Epidermal melanocyte (primary cell): ENCODE data around the gene KRTAP12-3.
"Not testable (repeated sequence)": the region's sequence is repeated elsewhere in the genome, so short reads cannot be mapped to it uniquely, and the experiment has no call there.

Experiments used
- DNase-seq: peaks from one replicate; pipeline ENCODE4 v3.0.0; 2011; ENCODE audit warnings: low spot score; ENCODE audit not compliant: insufficient read length

KRTAP12-3 gene

GRCh38 chr21:44627181-44627822 lies 30.4 kb upstream of the KRTAP12-3 start:
- not testable (repeated sequence) for DNase-seq

GRCh38 chr21:44627831-44628233 lies 29.9 kb upstream of the KRTAP12-3 start:
- DNase-seq, result not testable (repeated sequence)

- no peak for DNase-seq
Observed at GRCh38 chr21:44628707-44629391, 28.9 kb upstream of the KRTAP12-3 start.

- DNase-seq, result no peak
Observed at GRCh38 chr21:44630440-44630839, 27.3 kb upstream of the KRTAP12-3 start.

DNA sequence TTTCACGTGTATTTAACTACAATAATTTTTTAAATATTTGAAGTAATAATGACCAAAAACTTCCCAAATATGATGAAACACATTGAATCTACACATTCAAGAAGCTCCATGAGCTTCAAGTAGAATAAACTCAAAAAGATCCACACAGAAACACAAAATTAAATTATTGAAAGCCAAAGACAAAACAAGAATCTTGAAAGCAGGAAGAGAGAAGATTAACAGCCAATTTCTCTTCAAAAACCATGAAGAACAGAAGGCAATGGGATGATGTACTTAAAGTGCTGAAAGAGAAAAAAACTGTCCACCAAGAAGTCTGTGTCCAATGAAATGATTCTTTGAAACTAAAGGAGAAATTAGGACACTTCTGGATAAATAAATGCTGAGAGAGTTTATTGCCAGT lies 25.7 kb upstream of the KRTAP12-3 start:
- no peak for DNase-seq

DNA sequence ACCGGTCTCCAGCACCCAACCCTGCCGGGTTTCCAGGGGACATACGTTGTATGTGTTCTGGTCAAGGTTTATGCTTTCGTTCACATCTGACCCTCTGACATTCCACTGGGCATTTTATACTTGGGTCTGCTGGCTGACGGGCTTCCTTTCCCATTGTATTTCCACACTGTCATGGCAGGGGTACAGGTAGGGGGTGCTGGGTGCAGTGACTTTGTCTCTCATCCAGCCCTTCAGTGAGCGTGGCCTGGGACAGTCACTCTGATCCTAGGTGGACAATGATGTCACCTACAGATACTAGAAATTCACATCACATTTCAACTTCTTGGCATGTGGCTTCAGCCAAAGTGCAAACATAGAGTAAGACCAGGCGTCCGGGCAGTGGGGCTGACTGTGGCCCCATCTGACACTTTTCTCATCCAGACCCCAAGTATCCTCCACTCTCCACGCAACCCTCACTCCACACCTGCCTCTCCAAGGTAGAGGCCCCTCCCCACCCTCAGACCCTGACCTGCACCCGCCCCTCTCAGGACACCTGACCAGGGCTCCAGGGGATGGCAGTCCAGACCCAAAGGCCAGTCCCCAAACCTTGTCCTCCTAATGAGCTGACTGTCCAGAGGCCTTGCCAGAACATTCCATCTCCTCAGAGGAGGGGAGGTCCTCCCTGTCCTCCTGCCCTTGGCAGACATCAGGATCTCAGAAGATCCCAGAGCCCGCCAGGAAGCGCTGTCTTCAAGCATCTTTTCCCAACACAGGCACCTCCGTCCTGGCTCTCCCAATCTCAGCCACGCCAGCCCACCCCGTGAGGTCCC lies 21.3 kb upstream of the KRTAP12-3 start:
- DNase-seq, result no peak

GRCh38 chr21:44637018-44637850 lies 20.5 kb upstream of the KRTAP12-3 start, which contains the start of gene KRTAP10-10:
KRTAP10-10 (plus strand) TSS chr21:44637356; CDS start chr21:44637418, 62 bp downstream.
- DNase-seq, result no peak

GRCh38 chr21:44637851-44638348 lies 19.8 kb upstream of the KRTAP12-3 start:
- not testable (repeated sequence) for DNase-seq

DNA sequence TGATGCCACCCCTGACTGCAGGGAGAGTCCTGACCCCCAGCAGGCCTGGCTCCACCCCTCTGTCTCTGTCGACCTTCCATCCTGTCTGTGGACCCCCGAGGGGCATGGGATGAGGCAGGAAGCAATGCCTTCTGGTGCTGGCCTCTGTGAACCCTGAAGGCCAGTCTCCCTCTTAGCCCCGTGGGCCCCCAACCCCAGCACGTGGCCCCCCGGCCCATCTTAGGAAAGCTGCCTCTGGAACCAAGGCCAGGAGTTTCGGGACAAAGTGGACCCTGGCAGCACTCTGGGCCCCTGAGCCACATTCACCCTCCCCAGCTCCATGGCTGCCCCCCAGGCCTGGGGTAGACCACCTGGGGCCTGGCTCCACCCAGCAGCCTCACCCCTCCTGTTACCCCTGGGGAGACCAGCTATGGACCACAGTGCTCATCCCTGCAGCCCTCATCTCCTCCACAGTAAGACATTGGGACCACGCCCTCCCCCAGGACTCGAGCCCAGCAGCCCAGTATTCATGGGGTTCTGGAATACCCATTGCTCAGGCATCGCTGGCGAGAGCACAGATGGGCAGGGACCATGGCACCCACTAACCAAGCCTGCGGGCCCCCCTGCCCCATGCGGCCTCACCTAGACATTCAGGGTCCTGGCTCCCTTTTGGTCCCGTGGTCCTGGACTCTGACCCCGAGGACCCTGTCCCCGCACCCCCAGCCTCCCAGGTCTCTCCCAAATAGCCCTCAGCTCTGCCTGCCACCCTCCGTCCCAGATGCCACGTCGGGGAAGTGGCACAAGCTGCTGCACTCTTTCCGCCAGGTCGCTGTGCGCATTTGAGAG lies 19.0 kb upstream of the KRTAP12-3 start:
- not testable (repeated sequence) for DNase-seq

DNA sequence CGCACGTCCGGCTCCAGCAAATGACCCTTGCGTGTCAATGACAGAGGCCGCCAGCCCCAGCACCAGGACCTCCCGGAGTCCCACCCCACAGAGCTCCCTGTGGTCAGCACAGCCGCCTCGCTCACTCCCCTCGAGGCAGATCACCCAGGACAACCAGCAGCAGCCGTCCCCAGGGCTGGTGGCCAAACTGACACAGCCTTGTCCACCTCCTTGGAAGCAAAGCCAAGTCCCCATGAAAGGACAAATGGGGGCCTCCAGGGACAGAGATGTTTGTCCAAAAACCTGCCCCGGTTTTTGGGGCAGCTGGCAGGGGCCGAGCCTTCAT lies 18.4 kb upstream of the KRTAP12-3 start:
- no peak for DNase-seq

- no peak for DNase-seq
Observed at GRCh38 chr21:44640761-44641160, 17.0 kb upstream of the KRTAP12-3 start.

GRCh38 chr21:44643741-44644310 lies 13.9 kb upstream of the KRTAP12-3 start:
- no peak for DNase-seq

GRCh38 chr21:44644878-44645277 lies 12.9 kb upstream of the KRTAP12-3 start:
- DNase-seq, result no peak

GRCh38 chr21:44646366-44647221 lies 11.1 kb upstream of the KRTAP12-3 start, which contains the start of gene KRTAP10-11:
KRTAP10-11 (plus strand) TSS chr21:44646414; CDS start chr21:44646459, 45 bp downstream.
- DNase-seq, result not testable (repeated sequence)

GRCh38 chr21:44647222-44647552 lies 10.5 kb upstream of the KRTAP12-3 start:
- DNase-seq, result no peak

DNA sequence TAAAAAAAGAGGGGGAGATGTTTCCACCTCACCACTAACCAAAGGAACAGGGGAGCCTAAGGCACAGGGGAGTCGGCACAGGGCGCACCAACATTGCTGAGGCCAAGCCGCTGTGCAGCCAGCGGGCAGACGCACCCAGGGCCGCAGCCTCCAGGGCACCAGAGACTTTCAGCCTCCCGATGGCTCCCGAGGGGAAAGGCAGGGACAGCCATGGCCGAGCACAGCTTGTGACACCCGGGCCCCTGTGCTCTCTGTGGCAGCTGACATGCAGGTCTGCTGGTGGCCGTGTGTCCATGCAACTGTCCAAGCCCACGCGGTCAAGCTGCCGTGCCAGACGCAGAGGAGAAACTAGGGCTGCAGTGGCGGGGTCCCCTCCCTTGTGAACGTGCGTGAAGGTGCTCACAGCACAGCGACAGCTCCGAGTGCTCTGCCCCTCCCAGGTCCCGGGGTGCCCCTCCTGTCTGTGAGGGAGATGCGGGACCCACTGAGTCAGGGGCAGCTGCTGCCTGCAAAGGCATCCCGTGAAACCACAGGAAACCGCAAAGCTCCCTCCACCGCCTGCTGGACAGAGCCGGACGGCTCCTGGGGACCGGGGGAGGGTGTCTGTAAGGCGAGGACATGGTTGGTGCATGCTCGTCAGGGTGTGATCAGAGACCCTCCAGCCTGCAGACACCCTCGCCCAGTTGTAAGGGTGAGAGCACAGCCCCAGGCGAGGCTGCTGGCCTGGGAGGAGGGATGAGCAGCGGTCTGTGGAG lies 9.0 kb upstream of the KRTAP12-3 start:
- no peak for DNase-seq

DNA sequence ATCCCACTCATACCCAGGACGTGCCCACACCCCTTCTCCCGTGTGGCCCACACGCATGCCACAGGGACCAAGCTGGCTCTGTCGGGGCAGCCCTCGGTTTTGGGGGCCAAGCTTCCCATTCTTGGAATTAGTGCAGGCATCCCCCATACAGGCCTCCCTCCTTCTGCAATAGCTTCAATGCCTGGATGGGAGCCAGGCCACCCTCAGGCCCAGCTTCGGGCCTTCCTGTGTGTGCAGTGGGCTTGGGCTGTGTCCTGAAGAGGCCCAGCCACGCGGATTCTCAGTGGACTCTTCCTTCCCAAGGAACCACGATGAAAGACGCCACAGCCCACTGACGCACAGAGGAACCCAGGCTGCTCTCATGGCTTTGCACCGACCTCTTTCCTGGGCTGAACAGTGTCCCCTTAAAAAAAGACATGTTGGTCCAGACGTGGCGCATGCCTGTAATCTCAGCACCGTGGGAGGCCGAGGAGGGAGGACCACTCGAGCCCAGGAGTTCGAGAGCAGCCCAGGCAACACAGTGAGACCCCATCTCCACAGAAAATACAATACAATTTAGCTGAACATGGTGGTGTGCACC lies 8.1 kb upstream of the KRTAP12-3 start:
- DNase-seq, result no peak
